NB4 (cell line): ENCODE measurements around the gene ROR2.

ENCODE experiments used
- DNase-seq: peaks from one replicate; pipeline ENCODE4 v3.0.0; 2010; ENCODE audit warnings: low read depth
- H3K4me3 ChIP-seq: one replicate; pipeline ENCODE4 v1.5.1; 2011; ENCODE audit warnings: mild to moderate bottlenecking, low read depth, low read length, moderate library complexity
- CTCF ChIP-seq: IDR thresholded peaks from one replicate; pipeline ENCODE4 v1.5.1; 2012; ENCODE audit warnings: low read depth, low read length
- MAX ChIP-seq: IDR thresholded peaks from 2 replicates; pipeline ENCODE4 v1.6.1; 2011; ENCODE audit warnings: low read depth, low read length
- MYC ChIP-seq: IDR thresholded peaks from 2 replicates; pipeline ENCODE4 v1.6.1; 2011; ENCODE audit warnings: low read depth, low read length
- POLR2A ChIP-seq: IDR thresholded peaks from 2 replicates; pipeline ENCODE4 v1.6.1; 2011; ENCODE audit warnings: mild to moderate bottlenecking; ENCODE audit not compliant: insufficient read length; ENCODE audit errors: extremely low read depth

Gene ROR2

DNA sequence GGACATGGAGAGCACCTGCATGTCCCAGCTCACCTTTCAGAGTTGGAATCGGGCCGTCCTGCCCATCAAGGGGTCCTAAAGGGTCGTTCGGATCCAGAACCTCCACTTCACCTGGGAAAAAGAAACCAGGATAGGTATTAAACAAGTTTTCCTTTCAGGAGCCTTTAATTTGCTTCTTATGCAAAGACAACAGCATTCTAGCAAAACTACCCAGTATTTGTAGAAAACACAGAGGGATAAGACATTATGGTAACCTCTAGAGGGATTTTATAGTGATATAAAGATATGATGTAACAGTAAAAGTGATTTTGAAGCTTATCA lies 174.4 kb downstream of the ROR2 start:
- TF ChIP-seq MYC (no peak), POLR2A (no peak), CTCF (no peak), MAX (no peak)
- no peak overlapping the region for H3K4me3 ChIP-seq
- no peak for DNase-seq

GRCh38 chr9:91775011-91775707 lies 174.9 kb downstream of the ROR2 start:
- DNase-seq = peak; percentile 75
- H3K4me3 ChIP-seq = no peak overlapping the region
- no peak for TF ChIP-seq MAX
- TF ChIP-seq CTCF = peak; percentile 80
- no peak for TF ChIP-seq POLR2A
- TF ChIP-seq MYC = no peak

DNA sequence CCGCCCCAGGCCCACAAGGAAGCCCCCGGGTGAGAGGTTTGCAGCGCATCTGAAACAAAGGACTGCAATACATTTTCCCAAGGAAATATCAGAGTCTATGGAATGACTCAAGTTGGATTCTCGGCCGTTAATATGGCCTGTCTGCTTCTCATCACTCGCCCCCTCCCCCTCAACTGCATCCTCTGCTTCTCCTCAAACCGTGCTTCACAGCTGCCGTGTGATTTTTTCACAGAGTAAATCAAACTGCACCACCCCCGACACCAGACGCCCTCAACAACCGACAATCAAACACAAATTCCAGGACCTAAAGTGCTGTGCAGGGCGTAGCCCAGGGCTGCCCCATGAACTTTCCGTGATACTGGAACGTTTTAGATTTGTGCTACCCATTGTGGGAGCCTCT lies 176.9 kb downstream of the ROR2 start:
- TF ChIP-seq CTCF (no peak), MAX (no peak), POLR2A (no peak), MYC (no peak)

DNA sequence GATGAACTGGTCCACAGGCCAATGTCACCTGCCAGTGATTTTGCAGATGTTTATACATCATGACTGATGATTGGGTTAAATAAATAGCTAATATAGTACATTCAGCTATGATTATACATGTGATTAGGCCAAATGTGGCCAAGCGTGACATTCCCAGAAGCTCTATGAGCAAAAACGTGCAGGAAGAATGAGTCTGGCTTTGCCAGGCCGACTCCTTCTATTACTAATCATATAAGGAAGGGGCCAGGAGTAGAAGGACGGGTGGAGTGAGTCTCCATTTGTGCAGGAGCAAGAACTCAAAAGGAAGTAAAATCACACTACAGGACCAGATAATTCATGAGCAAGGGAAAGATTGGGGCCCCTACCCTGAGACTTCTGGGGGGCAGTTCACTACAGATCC lies 178.2 kb downstream of the ROR2 start:
- no peak overlapping the region for H3K4me3 ChIP-seq
- DNase-seq = no peak
- TF ChIP-seq MYC (no peak), POLR2A (no peak), MAX (no peak), CTCF (no peak)

More for the DNA sequence above, 176.9 kb downstream of the ROR2 start:
- H3K4me3 ChIP-seq = no peak overlapping the region
- DNase-seq = no peak

DNA sequence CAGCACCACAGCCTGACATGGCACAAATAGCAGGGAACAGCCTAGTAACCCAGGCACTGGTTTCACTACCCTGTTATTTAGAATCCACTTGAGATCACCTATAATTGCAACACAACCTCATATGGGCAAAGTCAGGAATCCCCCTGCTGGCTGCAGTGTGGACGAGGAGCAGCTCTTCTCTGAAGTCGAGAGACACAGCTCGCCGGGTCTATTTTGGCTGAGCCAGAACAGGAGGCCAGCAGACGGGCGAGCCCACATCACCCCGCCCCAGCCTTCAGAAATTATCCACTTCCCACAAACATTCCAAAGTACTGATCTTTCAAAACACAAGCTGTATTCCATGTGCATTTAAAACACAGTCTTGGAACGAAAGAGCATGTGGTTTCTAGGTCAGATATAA lies 179.0 kb downstream of the ROR2 start:
- TF ChIP-seq POLR2A (no peak), MYC (no peak), CTCF (peak; percentile 6), MAX (no peak)
- no peak overlapping the region for H3K4me3 ChIP-seq
- peak; percentile 22 for DNase-seq

- DNase-seq = no peak
- no peak overlapping the region for H3K4me3 ChIP-seq
- TF ChIP-seq MAX (no peak), MYC (no peak), CTCF (no peak), POLR2A (no peak)
Observed at GRCh38 chr9:91770229-91770628, 179.8 kb downstream of the ROR2 start.
